Stimulated activated CD8-positive, alpha-beta memory T cell treated with anti-CD3 and anti-CD28 coated beads, Interleukin-4, amount 100 ng/mL, for 24 hours (primary cell): ENCODE measurements around the gene ROR1.

Experiments used
- DNase-seq: peaks from one replicate; pipeline ENCODE4 v3.0.0-alpha.2; 2020; ENCODE audit warnings: low read depth

The ROR1 gene

GRCh38 chr1:63883494-63884235 is 109.8 kb downstream of the ROR1 start:
- DNase-seq, result no peak

DNA sequence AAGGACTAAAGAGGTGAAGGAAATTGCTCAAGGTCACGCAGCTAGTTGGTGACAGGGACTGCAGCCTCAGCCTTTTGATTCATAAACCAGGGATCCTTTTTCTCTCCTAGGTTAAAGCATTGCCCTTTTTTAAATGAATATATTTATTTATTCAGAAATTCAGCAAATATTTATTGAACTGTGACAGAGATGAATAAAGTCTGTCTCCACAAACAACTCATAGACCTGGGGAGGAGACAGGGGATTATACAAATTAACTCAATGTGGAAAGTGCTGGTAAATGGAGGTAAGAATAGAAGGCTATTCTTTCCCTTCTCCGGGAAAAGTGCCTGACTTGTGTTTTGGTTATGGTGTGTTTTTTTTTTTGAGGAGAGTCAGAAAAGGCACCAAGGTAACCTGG is 110.7 kb downstream of the ROR1 start:
- no peak for DNase-seq

GRCh38 chr1:63885899-63886298 is 112.1 kb downstream of the ROR1 start:
- DNase-seq, result no peak

- DNase-seq, result no peak
These were observed 112.5 kb downstream of the ROR1 start for GRCh38 chr1:63886340-63886739.

GRCh38 chr1:63887809-63888208 is 114.0 kb downstream of the ROR1 start:
- no peak for DNase-seq

GRCh38 chr1:63888984-63889383 is 115.2 kb downstream of the ROR1 start:
- DNase-seq, result no peak

- DNase-seq, result no peak
These were observed 116.7 kb downstream of the ROR1 start for GRCh38 chr1:63890468-63890867.

GRCh38 chr1:63891060-63891690 is 117.4 kb downstream of the ROR1 start:
- no peak for DNase-seq

DNA sequence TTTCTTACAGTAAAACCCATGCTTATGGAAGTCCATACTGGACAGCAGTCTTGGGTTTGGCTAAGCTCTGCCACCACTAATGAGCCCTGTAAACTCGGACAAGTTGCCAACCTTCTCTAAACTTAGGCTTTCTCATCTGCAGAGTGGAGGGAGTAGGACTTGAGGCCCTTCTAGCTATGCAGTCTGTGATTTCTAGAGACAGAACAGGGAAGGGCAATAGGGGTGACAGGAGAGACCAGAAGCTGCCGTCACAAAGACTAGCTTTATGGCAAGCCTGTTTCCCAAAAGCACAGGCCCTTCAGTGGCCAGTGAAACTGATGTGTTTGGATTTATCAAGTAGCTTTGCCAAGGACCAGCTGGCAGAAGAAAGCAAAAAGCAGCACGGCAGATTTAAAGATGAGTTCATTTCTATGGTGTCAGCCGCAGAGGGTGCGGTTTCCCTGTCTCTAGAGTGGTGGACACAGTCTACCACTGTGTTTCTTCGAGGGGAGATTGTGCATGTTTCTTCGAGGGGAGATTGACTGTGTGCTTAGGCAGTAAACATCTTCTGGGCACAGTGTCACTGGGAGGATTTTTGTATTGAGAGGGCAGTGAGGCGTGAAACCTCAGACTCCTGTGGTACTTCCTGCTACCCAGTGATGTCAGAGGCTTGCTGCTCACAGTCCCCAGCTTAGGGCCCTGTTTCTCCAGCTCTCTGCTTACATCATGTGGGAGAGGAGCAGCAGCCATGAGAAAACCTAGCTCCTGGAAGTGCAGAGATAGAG is 119.0 kb downstream of the ROR1 start:
- no peak for DNase-seq

DNA sequence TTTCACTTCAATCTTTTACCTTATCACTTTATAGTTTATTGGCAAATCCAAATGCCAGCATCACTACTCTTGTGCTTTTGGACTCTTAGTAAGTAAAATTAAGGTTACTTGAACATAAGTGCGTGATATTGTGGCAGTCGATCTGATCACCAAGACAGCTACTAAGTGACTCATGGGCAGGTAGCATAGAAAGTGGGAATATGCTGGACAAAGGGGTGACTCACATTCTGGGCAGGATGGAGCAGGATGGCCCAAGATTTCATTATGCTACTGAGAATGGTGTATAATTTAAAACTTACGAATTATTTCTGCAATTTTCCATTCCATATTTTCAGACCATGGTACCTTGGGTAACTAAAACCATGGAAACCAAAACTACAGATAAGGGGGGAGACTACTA is 120.2 kb downstream of the ROR1 start:
- DNase-seq, result no peak

DNA sequence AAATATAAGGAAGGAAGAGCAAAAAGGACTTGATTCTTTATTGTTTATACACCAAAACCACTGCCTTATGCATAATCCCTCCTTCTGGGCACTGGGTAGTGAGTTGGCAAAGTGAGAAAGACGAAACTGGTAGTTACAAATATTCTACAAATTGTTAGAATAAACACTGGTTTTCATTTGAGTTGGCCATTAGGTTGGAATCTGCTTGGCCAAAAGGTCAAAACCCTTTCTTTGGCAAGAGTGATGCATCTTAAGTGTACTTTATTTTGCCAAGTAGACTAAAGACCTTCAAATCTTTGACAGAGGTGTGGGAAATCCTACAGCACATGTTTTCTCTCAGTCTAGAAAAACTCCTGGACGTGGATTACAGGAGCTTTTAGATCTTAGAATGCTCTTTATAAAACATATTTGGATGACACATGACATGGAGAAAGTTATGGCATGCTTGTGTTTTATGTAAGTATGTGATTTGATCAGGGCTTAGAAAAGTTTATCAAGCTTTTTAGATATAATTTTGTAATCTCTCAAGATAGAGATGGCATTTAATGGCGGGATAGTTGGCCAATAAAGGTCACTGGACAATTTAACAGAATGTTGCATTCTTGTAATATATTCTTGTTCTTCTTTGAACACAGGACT is 120.9 kb downstream of the ROR1 start:
- no peak for DNase-seq

DNA sequence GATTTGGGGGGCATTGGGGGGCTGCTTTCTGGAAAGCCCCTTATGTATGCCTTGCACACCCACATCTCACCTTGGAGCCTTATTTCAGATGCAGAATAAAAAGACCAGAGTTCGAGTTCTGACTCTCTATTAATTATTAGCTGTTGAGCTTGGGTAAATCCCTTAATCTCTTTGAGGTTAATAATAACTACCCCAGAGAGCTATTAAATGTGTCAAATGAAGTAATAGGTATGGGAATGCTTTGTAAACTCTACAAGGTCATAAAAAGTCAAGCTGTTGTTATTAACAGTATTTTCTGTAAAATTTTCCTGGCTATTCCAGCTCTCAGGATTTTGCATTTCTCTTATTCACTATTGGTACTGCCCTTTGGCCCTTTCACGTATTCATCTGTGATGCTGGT is 122.9 kb downstream of the ROR1 start:
- no peak for DNase-seq

- DNase-seq, result no peak
These were observed 124.8 kb downstream of the ROR1 start for GRCh38 chr1:63898428-63899196.

- DNase-seq, result no peak
These were observed 127.3 kb downstream of the ROR1 start for GRCh38 chr1:63901094-63901493.

- DNase-seq, result no peak
These were observed 129.2 kb downstream of the ROR1 start for GRCh38 chr1:63902844-63903589.

DNA sequence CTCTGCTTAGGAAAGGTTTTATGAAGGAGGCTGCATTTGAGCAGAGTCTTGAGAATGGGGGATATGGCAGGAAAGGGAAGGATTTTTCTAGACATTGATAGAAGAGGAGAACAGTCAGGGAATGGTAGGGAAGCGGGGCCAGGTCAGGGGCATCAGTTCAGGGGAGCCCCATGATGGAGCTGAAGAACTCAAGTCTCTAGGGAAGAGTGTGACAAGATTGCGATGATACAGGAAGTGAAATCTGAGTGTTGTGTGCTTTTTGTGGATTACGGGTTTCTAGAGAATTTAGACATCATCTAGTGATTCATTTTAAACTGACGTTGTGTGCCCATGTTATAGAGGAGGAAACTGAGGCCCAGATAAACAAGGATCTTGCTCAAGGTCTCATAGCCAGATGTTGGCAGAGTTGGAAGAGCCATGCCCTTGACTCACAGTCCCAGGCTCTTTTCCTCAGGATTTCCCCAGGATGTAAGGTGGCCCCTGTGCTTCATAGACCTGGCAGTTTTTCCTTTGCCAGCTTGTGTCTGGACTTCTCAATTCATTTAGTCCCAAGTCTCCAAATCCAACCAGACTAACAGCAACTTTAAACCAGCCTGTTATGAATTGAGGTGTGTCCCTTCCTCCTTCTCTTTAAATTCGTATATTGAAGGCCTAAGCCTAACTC is 130.3 kb downstream of the ROR1 start:
- no peak for DNase-seq

GRCh38 chr1:63904826-63905225 is 131.0 kb downstream of the ROR1 start:
- DNase-seq, result no peak

GRCh38 chr1:63906047-63906704 is 132.4 kb downstream of the ROR1 start:
- no peak for DNase-seq

DNA sequence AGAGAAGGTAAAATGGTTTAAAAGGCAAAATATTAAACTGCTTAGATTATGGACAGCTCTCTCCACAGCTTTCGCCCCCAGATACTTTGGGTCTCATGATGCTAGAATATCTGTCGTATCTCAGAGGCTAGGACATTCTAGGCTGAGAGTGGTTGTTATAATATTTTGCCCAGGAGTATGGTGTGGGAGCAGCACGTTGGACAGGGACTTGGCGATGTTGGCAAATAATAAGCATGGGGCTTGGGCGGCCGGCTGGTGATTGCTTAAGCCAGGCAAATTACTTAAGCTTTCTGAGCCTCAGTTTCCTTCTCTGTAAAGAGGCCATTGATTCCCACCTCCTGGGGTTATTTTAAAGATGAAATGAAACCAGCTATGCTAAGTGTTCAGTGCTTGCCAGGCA is 133.2 kb downstream of the ROR1 start:
- DNase-seq, result no peak

- no peak for DNase-seq
These were observed 134.2 kb downstream of the ROR1 start for GRCh38 chr1:63908016-63908415.
